ENCODE data around the gene PPP1R27. TPM values are rescaled to one million over a fixed set of nuclear protein-coding genes. Genes with fewer than 3 reads are reported as not detected.

PPP1R27 gene
- total and polyA plus RNA-seq, 4 donors: 0.31 to 0.35 TPM; not detected in 2

GRCh38 chr17:81819708-81820107, 15.1 kb downstream of the PPP1R27 start:
- no peak for TF ChIP-seq YY1 (IDR thresholded peaks at IDR 0.05)
- TF ChIP-seq SP1 (IDR thresholded peaks at IDR 0.05): no peak
- no peak for TF ChIP-seq ZBTB33 (IDR thresholded peaks at IDR 0.05)
- no peak for TF ChIP-seq HNF4A (conservative IDR thresholded peaks at IDR 0.05)
- no peak for TF ChIP-seq FOXA1 (IDR thresholded peaks at IDR 0.05)
- no peak for TF ChIP-seq GABPA (IDR thresholded peaks at IDR 0.05 in 1 of 2, conservative IDR thresholded peaks at IDR 0.05 in 1 of 2)
- TF ChIP-seq REST (IDR thresholded peaks at IDR 0.05): no peak
- TF ChIP-seq HNF4G (IDR thresholded peaks at IDR 0.05): no peak
- Histone ChIP-seq H3K27me3 (ENCODE audit: control insufficient read depth in 4 of 4, insufficient read depth in 4 of 4, low read length in 3 of 4) (no peaks in the 10 kb centered on the region), H3K9ac (ENCODE audit: low read depth in 1 of 2, low read length in 2 of 2) (no peak overlapping the region), H3K9me3 (ENCODE audit: control insufficient read depth in 4 of 4, low read length in 3 of 4) (no peaks in the 10 kb centered on the region), H3K4me3 (ENCODE audit: low read depth in 1 of 3, low read length in 3 of 3) (no peak overlapping the region), H3K27ac (ENCODE audit: low read depth in 1 of 2, low read length in 2 of 2) (no peak overlapping the region), H3K4me1 (ENCODE audit: control insufficient read depth in 4 of 4, insufficient read depth in 4 of 4, low read length in 3 of 4) (peaks cover 8 to 20% (median 15%) of the 10 kb centered on the region in 4 donors), H3K36me3 (ENCODE audit: control insufficient read depth in 4 of 4, insufficient read depth in 3 of 4, low read depth in 1 of 4, low read length in 3 of 4) (peaks cover 0 to 5% (median 0%) of the 10 kb centered on the region in 4 donors)
- 53% methylated on average over 13 of the region's 13 CpGs for WGBS
- no peak for DNase-seq (ENCODE audit: low spot score)

- 64% methylated on average over 7 of the region's 7 CpGs for WGBS
Measured at GRCh38 chr17:81817758-81818147, 17.1 kb downstream of the PPP1R27 start.

More at GRCh38 chr17:81817758-81818147, 17.1 kb downstream of the PPP1R27 start:
- Histone ChIP-seq H3K4me1 (ENCODE audit: control insufficient read depth in 4 of 4, insufficient read depth in 4 of 4, low read length in 3 of 4) (peaks cover 8 to 18% (median 15%) of the 10 kb centered on the region in 4 donors), H3K4me3 (ENCODE audit: low read depth in 1 of 3, low read length in 3 of 3) (no peak overlapping the region), H3K9ac (ENCODE audit: low read depth in 1 of 2, low read length in 2 of 2) (no peak overlapping the region), H3K9me3 (ENCODE audit: control insufficient read depth in 4 of 4, low read length in 3 of 4) (no peaks in the 10 kb centered on the region), H3K36me3 (ENCODE audit: control insufficient read depth in 4 of 4, insufficient read depth in 3 of 4, low read depth in 1 of 4, low read length in 3 of 4) (peaks cover 0 to 3% (median 0%) of the 10 kb centered on the region in 4 donors), H3K27ac (ENCODE audit: low read depth in 1 of 2, low read length in 2 of 2) (no peak overlapping the region), H3K27me3 (ENCODE audit: control insufficient read depth in 4 of 4, insufficient read depth in 4 of 4, low read length in 3 of 4) (no peaks in the 10 kb centered on the region)
- DNase-seq (ENCODE audit: low spot score): no peak
- TF ChIP-seq REST (IDR thresholded peaks at IDR 0.05) (no peak), ATF3 (IDR thresholded peaks at IDR 0.05) (no peak), SP1 (IDR thresholded peaks at IDR 0.05) (no peak), HNF4G (IDR thresholded peaks at IDR 0.05) (no peak), JUND (IDR thresholded peaks at IDR 0.05) (no peak), ZBTB33 (IDR thresholded peaks at IDR 0.05) (no peak), HNF4A (conservative IDR thresholded peaks at IDR 0.05) (no peak), RXRA (IDR thresholded peaks at IDR 0.05) (no peak), TAF1 (conservative IDR thresholded peaks at IDR 0.05) (no peak), RAD21 (IDR thresholded peaks at IDR 0.05) (no peak)

All from liver (tissue), 9 donors.